Measurements from ENCODE around the gene STN1.

The STN1 gene

DNA sequence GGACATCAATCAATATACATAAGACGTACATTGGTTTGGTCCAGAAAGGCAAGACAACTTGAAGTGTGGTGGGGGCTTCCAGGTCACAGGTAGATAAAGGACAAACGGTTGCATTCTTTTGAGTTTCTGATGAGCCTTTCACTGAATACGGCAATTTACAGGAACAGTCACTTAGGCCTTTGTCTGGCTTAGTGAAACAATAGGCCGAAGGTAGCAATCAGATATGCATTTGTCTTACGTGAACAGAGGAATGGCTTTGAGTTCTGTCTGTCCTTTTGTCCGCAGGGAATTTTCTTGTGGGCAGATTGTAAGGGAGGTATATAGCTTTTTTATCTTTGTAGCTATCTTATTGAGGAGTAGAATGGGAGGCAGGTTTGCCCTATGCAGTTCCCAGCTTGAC lies 10.8 kb upstream of the STN1 start:
- no peak for DNase-seq

DNA sequence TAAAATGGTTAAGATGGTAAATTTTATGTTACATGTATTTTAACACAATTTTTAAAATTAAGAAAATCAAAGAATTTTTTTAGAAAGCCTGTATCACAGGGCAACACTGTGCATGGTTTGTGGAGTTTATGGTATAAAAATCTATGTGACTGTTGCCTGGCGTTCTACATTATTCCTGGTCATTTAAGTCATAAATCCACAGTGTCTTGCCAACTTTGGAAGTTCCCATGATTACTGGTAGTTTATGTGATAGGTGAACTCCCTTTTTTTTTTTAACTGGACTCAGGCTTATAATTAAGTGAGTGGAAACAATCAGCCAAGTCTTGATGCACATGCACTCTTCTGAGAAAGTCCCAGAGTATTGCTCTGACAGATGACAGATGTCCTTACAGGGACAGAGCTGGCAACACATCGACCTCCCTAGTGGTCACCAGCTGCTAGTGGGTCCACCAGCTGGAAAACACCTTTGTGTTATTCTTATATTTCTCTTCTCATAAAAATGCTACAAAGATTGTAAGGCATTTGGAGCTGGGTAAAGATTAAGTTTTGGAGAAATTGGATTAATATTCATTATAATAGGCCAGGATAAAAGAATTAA lies 8.8 kb upstream of the STN1 start:
- no peak for DNase-seq

DNA sequence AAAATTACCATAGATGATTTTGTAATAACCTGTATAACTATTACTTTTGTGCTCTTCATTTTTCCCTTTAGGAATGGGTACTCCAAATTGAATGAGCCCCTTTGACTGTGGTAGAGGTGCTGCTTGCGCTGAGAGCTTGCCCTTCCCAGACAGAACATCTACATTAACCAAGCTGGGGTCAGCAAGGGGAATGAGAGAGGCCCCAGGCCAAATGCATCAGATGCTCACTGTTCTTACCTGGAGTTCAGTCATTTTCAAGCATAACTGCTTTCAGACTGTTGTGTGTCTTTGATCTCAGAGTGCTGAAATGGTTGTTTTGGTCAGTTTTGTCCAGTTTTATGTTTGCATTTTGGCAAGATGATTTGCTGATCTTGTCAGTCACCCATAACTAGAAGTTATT lies 7.6 kb upstream of the STN1 start:
- DNase-seq, result no peak

DNA sequence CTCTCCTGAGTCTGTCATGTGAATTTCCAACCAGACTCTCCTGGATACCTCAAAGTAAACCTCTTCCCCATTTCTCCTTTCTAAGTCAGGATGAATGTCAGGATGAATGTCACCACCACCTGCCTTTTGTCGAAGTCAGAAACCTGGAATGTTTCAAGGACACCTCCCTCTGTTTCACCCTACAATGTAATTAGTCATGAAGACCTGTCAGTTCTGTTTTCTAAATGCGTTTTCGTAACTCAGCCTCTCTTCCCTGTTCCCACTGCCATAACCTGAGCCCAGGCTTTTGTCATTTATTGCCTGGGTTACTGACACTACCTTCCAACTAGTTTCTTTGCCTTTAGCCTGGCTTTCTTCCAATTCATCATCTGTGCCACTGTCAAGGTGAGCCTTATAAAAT lies 5.5 kb upstream of the STN1 start:
- no peak for DNase-seq

DNA sequence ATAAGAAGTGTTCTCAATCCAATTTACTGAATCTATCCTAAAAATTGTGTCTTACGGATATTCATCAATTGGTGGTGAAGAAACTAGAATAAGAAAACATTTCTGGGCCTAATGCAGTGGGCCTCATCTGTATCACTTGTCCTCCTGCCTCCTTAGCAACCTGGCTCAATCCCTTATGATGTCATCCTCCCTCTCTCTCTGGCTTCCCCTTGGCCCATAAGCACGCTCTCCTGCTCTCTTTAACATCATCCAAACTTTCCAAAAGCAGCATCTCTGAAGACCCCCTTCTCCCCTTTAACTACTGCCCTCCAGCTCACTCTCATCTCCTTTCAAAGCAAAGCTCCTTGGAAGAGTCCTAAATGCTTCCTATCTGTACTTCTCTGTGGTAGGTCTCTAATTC lies 4.7 kb upstream of the STN1 start:
- no peak for DNase-seq

DNA sequence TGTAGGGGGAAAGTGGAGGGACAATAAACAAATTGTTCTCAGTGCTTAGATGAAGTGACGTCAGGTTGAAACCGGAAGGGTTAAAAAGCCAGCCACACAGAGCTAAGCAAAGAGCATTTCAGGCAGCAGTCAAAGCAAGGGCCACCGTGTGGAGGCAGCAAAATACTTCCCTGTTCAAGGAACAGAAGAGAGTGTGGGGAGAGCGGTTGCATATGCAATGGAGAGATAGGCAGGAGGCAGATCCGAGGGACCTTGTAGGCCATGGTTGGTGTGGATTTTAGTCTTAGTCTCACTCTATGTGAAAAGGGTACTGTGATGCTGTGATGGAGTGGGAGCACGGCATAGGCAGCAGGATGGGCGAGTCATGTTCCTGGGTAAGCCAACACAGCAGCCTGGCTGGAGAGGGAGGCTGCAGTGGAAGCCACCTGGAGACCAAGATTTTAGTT lies 3.8 kb upstream of the STN1 start:
- DNase-seq, result peak; percentile 31

DNA sequence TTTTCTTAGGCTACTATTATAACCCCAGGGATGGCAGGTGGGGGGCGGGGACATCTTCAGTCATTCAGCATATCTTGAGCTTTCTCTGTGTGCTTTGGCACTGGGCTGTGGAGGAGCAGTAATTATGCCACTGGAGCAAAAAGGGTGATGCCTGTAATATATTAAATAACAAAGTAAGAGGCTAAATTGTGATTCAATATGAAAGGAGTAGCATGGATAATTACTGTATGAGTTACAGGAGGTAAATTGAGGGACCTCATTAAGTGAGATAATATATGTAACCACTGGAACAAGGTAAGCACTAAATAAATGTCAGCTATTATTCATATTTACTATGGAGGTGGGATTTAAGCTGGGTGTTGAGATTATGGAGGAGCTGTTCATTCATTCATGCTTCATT lies 3.3 kb upstream of the STN1 start:
- no peak for DNase-seq

DNA sequence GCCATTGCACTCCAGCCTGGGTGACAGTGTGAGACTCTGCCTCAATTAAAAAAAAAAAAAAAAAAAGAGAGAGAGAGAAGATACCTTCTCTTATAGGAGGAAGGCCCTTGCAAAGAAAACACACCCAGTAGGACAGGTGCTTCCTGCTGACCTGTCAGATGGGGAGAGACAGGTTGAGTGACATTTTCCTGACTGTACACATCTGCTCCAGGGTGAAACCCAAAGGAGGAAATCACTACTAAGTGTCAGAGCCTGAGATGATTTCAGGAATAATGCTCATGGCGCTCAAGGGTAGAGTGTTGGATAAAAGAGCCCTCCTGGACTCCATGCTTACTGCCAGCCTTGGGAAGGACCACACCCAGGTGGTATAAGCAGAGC lies 1.7 kb upstream of the STN1 start:
- no peak for DNase-seq

DNA sequence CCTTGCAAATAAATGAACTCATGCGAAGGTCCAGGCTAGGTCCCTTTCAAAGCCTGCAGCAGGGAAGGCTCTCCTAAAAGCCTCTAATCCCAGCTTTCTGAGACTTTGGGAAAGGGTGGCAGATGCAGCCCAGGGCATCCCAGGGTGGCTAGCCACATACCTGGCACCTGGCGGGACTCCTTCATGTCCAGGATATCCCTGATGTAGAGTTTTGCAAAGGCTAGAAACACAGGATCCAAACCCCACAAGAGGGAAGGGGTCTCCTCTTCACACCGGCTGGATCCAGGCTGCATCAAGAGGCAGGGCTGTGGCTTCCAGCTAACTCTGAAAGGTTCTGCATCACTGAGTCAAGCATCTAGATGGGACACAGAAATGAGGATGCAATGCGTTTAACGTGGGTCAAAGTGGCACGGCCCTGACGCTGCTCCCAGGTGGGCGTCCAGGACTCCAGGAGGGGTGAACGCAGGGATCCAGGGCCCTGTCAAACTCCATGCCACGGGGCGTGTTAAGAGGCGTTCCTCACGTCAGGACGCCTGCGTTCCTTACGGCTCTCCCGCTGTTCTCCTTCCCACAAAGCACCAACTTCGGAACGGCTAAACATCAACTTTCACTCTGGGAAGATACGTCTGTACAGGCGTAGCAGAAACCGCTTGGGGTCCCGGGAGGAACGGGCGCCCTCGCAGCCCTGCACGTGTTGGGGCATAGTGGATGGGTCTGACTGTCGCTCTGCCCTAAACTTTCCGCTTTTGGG lies 507 bp downstream of the STN1 start:
- peak; percentile 59 for DNase-seq

DNA sequence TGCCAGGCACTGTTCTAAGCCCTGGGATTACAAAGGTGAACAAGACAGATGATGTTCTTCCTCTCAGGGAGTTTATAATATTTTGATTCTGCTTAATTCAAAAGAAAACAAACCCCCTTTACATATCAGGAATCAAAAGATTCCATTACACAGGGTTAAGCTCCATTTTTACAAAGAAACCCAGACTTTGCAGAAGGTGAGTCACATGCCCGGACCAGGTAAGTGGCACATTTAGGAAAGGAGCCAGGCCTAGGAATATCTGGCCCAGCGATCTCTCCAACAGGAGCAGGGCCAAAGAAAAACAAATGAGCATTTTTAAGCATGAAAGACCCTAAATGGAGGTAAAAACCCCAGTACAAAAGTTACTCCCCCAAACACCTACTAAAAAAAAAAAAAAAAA lies 1.1 kb downstream of the STN1 start:
- DNase-seq, result no peak

DNA sequence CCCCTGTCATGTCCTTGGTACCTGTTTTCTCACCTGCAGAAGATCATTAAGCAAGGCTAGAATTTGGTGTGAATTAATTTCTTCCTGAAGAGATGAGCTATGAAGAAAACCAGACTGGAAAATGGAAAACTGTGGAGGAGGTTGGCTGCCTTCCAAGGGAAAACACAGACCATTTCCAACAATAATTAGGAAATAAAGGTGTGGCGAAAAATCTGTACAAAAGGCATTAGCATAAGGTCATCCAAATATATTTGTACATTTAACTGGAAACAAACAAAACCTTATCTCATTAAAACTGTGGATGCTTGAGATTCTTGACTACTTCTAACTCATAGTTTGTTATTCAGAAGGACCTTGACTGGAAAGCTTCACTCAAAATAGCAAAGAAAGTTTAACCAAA lies 1.7 kb downstream of the STN1 start:
- DNase-seq, result no peak

DNA sequence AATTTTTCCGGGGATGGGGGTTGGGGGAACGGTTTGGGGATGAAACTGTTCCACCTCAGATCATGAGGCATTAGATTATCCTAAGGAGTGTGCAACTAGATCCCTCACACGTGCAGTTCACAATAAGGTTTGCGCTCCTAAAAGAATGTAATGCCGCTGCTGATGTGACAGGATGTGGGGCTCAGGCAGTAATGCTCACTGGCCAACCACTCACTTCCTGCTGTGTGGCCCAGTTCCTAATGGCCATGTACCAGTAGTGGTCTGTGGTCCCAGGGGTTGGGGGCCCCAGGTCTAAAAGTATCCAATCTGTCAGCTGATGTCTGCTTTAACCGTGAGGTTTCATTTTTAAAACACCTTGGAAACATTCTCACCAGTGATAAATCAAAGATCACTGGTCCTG lies 2.2 kb downstream of the STN1 start:
- DNase-seq, result no peak

DNA sequence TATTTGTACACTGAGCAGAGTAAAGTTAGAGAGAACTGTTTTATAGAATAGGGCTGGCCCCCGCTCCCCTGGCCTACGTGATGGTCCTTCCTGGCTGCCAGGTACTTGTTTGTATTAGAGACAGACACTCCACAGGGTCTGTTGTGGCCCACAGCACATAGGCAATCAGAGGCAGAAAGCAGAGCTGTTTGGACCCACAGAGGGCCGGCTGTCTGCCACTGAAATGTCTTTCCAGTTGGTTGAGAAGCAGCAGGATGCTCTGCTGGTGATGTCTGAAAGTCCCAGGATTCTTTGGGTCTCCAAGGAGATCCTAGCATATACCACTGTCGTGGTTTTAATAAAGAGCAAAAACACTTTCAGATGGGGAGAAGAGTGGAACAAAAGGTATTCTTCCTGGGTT lies 5.2 kb downstream of the STN1 start:
- DNase-seq, result no peak

DNA sequence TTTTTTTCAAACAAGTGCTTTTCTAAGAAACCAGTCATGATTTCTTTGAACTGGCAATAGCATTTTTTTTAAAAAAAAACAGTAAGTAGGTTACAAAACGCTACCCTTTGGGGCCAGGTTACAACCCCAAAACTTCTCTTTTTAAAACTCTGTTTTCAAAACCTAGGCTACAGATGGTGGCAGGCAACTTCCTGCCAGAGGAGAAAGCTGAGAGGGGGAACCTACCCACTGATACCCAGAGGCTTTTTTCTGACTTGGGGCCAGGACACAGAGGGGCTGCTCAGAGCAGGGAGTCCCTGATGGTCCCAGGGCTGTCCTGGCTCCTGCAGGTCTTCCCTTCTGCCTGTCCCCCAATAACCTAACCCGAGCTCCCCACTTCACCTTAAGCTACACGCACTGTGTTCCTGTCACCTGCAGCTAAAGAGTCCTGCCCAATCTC lies 6.9 kb downstream of the STN1 start:
- DNase-seq, result no peak

DNA sequence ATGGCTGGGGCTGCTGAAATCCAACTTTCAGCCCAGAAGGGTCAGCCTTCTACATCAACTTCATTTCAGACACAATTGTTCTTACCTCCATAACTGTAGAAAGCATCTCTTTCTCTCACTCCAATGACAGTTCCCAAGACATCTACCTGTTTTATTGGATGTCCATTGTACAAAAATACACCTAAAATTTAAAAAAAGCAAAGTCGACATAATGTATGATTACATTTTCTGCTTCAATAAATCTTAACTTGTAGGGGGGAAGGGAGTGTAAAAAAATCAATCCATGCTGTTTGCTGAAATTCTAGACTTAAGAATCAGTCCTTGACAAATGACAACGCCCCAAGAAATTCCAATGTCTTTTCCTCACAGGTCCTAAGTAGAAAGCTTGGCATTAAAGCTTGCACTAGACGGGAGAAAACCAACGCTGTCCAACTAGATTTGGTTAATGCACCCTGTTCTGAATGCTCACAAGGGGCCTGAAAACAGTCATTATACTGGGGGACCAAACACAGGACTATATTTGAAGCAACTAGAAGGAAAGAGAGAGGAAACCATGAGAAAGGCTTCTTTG lies 7.5 kb downstream of the STN1 start:
- DNase-seq, result no peak

DNA sequence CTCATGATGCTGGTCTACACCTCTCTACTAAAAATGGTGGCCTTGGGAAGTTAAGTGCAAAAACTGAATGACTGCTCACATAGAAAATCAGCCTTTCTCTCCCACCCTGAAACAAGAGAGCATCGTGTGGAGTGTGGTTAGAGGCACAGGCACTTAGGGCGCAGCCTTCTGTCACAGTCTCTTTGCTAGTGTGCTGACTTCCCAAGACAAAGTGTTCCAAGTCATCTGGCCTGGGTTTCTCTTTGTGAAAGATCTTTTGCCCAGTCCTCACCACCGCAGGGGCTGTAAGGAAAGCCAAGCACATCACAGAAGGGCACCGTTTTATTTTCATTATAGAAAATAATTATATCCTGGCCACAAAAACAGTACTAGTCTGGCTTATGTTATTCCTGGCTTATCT lies 12.5 kb downstream of the STN1 start:
- no peak for DNase-seq

DNA sequence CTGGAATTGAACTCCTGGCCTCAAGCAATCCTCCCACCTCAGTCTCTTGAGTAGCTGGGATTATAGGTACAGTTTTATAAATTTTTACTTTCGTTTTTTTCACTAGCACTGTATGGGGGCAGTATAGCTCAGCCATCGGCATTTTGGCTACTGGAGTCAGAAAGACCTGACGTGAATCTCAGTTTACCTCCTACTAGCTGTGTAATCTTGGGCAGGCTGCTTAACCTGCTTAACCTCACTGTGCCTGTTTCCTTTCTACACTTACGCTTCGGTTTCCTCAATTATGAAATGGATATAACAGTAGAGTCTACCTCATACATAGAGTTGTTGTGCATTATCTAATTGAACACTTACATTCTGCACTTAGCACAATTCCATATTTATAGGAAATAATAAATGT lies 16.7 kb downstream of the STN1 start:
- no peak for DNase-seq

DNA sequence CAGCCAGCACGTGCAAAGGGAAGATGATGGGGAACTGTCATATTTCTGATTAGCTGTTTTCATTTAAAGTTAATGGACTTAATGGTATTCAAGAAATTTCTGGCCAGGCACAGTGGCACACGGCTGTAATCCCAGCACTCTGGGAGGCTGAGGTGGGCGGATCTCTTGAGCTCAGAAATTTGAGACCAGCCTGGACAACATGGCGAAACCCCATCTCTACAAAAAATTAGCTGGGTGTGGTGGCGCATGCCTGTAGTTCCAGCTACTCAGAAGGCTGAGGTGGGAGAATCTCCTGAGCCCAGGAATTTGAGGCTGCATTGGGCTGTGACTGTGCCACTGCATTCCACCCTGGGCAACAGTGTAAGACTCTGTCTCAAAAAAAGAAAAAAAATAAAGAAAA lies 18.7 kb downstream of the STN1 start:
- no peak for DNase-seq

DNA sequence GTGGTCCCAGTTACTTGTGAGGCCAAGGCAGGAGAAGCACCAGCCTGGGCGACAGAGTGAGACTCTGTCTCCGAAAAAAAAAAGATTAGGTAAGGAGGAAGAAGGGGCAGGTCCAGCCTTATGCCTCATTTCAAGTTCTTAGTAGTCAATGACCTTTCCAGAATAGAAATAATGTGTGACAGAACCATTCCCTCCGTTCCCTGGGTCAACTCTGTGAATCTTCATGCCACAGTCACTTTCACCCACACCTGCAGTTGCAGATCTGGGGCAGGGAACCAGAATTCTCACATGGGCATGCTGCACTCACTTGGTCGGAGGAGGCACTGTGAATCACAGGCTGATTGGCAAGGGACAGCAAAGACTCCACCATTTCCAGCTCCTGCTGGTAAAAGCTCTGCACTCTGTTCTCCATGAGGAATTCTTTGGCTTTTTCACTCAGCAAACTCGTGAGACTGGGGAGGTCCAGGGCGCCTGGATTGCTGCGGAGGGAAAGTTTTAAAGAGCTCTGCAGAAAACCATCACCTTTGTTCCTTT lies 20.7 kb downstream of the STN1 start:
- no peak for DNase-seq

DNA sequence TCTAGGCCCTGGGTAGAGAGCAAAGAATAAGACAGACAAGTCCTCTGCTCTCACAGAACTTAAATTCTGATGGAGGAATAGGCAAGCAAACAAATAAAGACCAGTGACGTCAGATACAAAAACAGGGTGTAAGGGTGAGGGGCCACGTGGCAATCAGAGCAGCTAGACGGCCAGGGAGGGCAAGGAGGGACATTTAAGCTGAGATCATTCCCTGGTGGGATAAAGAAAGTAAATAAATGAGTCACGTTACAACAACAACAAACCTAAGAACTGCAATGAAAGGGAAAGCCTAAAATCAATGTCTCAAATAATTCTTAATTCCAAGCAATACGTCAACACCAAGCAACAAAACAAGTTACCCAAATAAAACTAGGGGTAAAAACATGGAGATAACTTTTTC lies 21.8 kb downstream of the STN1 start:
- DNase-seq, result no peak

DNA sequence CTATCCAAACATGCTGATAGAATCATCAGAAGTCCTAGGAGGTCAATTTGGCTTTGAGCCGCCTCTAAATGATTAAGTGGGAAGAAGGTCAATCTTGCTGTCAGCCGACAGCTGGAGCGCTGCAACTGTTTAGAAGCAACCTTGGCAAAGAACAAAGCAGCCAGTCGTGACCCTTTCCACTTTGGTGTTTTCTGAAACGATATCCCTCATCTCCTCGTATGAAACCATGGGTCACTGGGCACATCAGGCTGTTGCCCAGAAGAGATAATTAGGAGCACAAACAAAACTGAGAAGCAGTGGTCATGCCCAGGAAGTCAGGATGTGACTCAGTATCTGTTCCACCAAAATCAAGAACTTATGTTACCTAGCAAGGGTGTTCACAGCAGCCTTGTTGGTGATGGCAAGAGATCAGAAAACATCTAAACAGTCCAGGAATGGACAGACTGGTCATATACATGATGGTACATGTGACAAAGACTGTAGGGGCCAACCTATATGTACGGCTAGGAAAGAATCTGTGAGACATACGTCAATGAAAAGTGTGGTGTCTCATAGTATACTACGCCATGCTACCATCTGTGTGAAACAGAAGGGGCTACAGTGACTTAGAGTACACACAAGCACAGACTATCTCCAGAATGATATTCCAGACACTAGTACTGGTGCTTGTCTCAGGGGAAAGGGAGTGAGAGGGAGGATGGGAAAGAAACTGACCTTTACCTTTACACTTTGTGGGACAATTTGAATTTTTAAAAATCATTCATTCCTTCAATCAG lies 22.4 kb downstream of the STN1 start:
- DNase-seq, result no peak

DNA sequence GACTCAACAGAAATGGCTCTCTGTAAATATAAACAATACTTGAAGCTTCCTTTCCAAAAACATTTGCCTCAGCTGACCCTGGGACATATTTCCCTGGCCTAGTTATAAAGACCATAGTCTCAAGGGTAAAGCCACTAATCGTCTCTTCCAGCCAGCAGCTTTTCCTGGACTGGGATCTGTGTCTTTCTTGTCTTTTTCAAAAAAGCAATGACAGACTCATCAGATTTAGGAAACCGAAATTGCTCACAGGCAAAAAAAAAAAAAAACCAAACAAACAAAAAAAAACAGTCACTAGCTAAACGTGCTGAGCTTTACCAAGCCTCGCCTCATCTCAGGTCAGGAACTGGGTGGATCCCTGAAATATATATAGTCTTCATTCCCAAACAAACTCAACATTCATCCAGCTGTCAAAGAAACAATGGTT lies 23.5 kb downstream of the STN1 start:
- DNase-seq, result no peak

DNA sequence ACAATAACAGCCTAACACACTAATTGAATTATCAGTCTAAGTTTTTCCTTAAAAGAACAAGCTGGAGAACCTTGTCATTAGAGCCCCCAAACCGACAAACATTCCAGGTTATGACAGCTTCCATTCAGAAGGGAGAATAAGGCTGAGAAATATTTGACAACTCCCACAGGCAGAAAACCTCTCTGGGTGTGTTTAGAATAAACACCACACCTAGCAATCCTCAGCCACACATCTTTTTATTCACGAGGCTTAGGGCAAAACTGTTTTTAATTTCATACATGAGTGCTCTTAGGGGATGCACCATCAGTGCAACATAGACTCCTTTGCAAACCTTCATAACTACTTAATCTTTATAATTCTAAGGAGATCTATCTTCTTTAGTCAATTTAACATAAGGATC lies 24.2 kb downstream of the STN1 start:
- DNase-seq, result no peak

DNA sequence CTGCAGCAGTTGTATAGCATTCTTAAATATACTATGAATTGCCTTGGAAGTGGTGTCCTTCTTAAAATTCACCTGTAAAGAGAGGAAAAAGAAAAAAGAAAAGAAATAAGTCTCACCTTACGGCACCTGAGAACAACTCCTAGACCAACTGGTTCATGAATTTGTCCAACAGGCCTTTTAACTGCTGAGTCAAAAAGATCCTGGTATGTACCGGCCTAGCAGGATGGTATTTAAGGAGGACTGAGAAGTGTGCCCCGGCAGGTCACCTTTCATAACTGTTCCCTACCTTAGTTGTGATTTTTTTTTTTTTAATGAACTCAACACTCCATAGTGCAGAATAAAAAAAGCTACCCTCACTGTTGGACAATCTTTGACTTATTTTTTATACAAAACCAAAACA lies 25.8 kb downstream of the STN1 start:
- no peak for DNase-seq
